CD4-positive, alpha-beta memory T cell (primary cell): ENCODE data around the gene ASNSD1. TPM values are rescaled to one million over a fixed set of nuclear protein-coding genes. Genes with fewer than 3 reads are reported as not detected.
A peak's percentile ranks its signal among the peaks of the same experiment; 100 is the strongest.

ENCODE experiments used
- CTCF ChIA-PET: fragments of 350-600 bp; sonication (Branson Sonifier 250); formaldehyde crosslinking; loops from one replicate; lab custom pipeline; 2021; ENCODE audit warnings: inconsistent platforms; ENCODE audit not compliant: partially characterized antibody; lab: Charles Lee
- POLR2A ChIA-PET: fragments of 350-600 bp; sonication (Branson Sonifier 250); formaldehyde crosslinking; loops from one replicate; lab custom pipeline; 2021; ENCODE audit not compliant: partially characterized antibody; lab: Charles Lee
- DNase-seq, 5 donors: peaks; one replicate each; pipeline versions ENCODE4 v3.0.0 to v3.0.0-alpha.2; 2020 to 2022; ENCODE audit warnings: mixed read lengths in 1 of 5
- H3K27ac ChIP-seq: one replicate; pipeline ENCODE4 v1.7.0; 2013; ENCODE audit warnings: low read depth, low read length
- H3K27me3 ChIP-seq: 2 replicates; pipeline ENCODE4 v1.7.0; 2013; ENCODE audit warnings: mild to moderate bottlenecking, low read length, moderate library complexity; ENCODE audit not compliant: insufficient read depth
- H3K36me3 ChIP-seq: 2 replicates; pipeline ENCODE4 v1.7.0; 2013; ENCODE audit warnings: mild to moderate bottlenecking, low read length, moderate library complexity; ENCODE audit not compliant: insufficient read depth
- H3K4me1 ChIP-seq: 2 replicates; pipeline ENCODE4 v1.7.0; 2013; ENCODE audit warnings: mild to moderate bottlenecking, low read length, moderate library complexity; ENCODE audit not compliant: insufficient read depth
- H3K4me3 ChIP-seq, 2 donors: one replicate each; pipeline ENCODE4 v1.7.0; 2013; ENCODE audit warnings: low read length in 2 of 2, mild to moderate bottlenecking in 1 of 2
- H3K9me3 ChIP-seq, 2 donors: one replicate each; pipeline ENCODE4 v1.7.0; 2013; ENCODE audit warnings: low read length in 2 of 2, control low read depth in 1 of 2; ENCODE audit not compliant: control insufficient read depth in 1 of 2
- H3K27ac Mint-ChIP-seq, 7 donors: one replicate each; pipeline ENCODE4 v1.8.0; 2020 to 2021; ENCODE audit warnings: mixed read lengths in 7 of 7, mild to moderate bottlenecking in 6 of 7, inconsistent platforms in 3 of 7, moderate library complexity in 3 of 7
- H3K27me3 Mint-ChIP-seq, 2 donors: one replicate each; pipeline ENCODE4 v1.8.0; 2020 to 2021; ENCODE audit warnings: mixed read lengths in 2 of 2
- H3K36me3 Mint-ChIP-seq, 2 donors: one replicate each; pipeline ENCODE4 v1.8.0; 2020 to 2021; ENCODE audit warnings: mixed read lengths in 2 of 2, inconsistent platforms in 1 of 2, mild to moderate bottlenecking in 1 of 2
- H3K4me1 Mint-ChIP-seq, 4 donors: one replicate each; pipeline ENCODE4 v1.8.0; 2020 to 2021; ENCODE audit warnings: mixed read lengths in 4 of 4, mild to moderate bottlenecking in 1 of 4
- H3K4me3 Mint-ChIP-seq, 8 donors: one replicate each; pipeline ENCODE4 v1.8.0; 2020 to 2021; ENCODE audit warnings: mixed read lengths in 8 of 8, mild to moderate bottlenecking in 7 of 8, moderate library complexity in 6 of 8, inconsistent platforms in 3 of 8
- H3K9me3 Mint-ChIP-seq, 8 donors: one replicate each; pipeline ENCODE4 v1.8.0; 2020 to 2021; ENCODE audit warnings: mixed read lengths in 8 of 8, mild to moderate bottlenecking in 5 of 8, inconsistent platforms in 3 of 8, moderate library complexity in 1 of 8
- intact Hi-C: fragments of 100-400 bp; cut with micrococcal nuclease; formaldehyde crosslinking; loops from one replicate; pipeline ENCODE4 v1.15.1; 2023
- polyA plus RNA-seq, 2 donors: library from polyadenylated mRNA; unstranded; fragments of 300-500 nt; fragmentation: Illumina TruSeq; gene quantifications; one replicate each; pipeline ENCODE4 v1.2.3, GENCODE V29; 2021
- total RNA-seq, 2 experiments: library from RNA; stranded (reverse); gene quantifications; one replicate each; pipeline ENCODE4 v1.2.3, GENCODE V29; 2021

The ASNSD1 gene
- total and polyA plus RNA-seq, 4 experiments from 2014 or later: 46.9 to 68.7 (median 54.6) TPM

DNA sequence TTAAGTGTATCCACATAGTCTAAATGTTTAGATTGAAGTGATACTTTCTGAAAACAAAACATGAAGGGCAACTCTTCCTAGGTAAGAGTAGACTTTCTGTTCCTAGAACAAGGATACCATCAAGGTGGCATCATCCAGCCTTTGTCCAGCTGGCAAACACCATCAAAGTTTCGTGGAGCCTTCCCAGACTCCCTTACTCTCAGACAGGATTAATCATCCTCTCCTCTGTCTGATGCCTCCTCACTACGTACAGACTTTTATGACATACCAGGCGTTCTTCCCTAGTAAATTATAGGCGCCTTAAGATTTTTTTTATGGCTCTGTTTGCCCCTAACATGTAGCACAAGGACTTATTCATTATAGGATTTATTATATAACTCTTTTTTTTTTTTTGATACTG is 29.4 kb upstream of the ASNSD1 start:
- Histone ChIP-seq H3K4me1 (no peaks in the 10 kb centered on the region), H3K27ac (no peak overlapping the region), H3K36me3 (no peaks in the 10 kb centered on the region), H3K9me3 (no peaks in the 10 kb centered on the region), H3K4me3 (no peak overlapping the region), H3K27me3 (no peaks in the 10 kb centered on the region)
- Mint-ChIP-seq H3K4me1 (no peaks in the 10 kb centered on the region), H3K9me3 (no peaks in the 10 kb centered on the region), H3K4me3 (no peak overlapping the region), H3K36me3 (no peaks in the 10 kb centered on the region), H3K27me3 (no peaks in the 10 kb centered on the region), H3K27ac (no peak overlapping the region)
- ChIA-PET CTCF (interaction anchor here (1.1 kb wide), 1 partner anchor 26 kb away, joined by 3 read pairs; no protein-coding TSS in a partner anchor), POLR2A (no interaction called here)
- intact Hi-C loops: loop anchor here (2.0 kb wide), 2 partner anchors 51 to 539 kb away; partner anchors contain the start of gene SLC40A1
- no peak for DNase-seq

DNA sequence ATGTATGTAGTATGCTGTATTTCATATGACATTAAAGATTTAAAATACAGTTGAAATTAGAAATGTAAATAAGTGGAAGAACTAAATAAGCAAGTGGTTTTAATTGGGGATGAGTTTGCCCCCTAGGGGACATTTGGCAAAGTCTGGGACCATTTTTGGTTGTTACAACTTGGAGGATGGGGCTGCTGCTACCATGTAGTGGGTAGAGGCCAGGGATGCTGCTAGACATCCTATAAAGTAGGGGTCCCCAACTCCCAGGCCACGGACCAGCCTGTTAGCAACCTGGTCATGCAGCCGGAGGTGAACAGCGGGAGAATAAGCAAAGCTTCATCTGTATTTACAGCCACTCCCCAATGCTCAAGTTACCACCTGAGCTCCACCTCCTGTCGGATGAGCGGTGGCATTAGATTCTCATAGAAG is 27.9 kb upstream of the ASNSD1 start:
- Mint-ChIP-seq H3K9me3 (no peaks in the 10 kb centered on the region), H3K27ac (no peak overlapping the region), H3K27me3 (no peaks in the 10 kb centered on the region), H3K4me3 (no peak overlapping the region), H3K4me1 (peaks cover 0 to 1% (median 0%) of the 10 kb centered on the region in 4 donors), H3K36me3 (no peaks in the 10 kb centered on the region)
- CTCF ChIA-PET: interaction anchor here (0.7 to 1.7 kb wide), 10 partner anchors 9 to 194 kb away, joined by 3 to 7 read pairs (median 4); no protein-coding TSS in a partner anchor
- Histone ChIP-seq H3K9me3 (no peaks in the 10 kb centered on the region), H3K4me3 (no peak overlapping the region), H3K27me3 (no peaks in the 10 kb centered on the region), H3K36me3 (no peaks in the 10 kb centered on the region), H3K27ac (no peak overlapping the region), H3K4me1 (no peaks in the 10 kb centered on the region)
- DNase-seq: peak; percentile 24 to 33 (median 31)
- intact Hi-C loops: loop anchor here (1.0 to 2.0 kb wide), 3 partner anchors 53 to 541 kb away; partner anchors contain the start of gene SLC40A1
- POLR2A ChIA-PET: interaction anchor here (1.0 kb wide), 1 partner anchor 25 kb away, joined by 3 read pairs; no protein-coding TSS in a partner anchor

GRCh38 chr2:189635353-189635752 is 25.9 kb upstream of the ASNSD1 start:
- CTCF ChIA-PET: interaction anchor here (0.9 kb wide), 2 partner anchors 24 to 171 kb away, joined by 3 read pairs; no protein-coding TSS in a partner anchor
- POLR2A ChIA-PET: no interaction called here
- intact Hi-C loops: no loop called here

DNA sequence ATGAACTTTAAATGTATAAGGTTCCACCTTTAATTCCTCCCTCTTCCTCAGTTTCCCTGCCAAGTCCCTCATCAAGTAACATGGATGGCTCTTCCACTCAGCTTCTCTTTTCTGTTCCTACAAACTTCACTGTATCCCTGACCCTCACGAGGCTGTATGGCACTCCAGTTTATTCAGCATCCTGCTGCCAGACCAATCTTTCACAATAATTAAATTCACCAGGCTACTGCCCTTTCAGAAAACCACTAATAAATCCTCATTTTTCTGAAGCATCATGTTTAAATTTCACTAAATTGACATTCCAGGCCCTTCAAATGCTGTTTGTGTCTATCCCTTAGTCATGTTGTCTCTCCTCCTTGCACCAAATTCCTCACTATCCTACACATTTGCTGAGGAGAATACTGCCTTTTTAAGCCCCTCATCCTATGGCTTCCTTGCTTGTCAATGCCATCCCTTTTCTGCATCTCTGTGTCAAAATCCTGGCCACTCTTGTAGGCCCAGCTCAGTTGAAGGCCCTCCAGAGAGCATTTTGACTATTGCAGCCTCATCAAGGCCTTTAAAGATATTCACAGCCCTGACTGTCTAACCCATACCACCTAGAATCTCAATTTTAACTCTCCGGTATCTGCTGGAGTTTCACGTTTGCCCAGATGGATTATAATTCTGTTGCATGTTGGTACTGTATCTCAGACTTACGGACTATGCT is 22.8 kb upstream of the ASNSD1 start:
- Mint-ChIP-seq H3K27ac (peak overlapping the region in 1 of 7 donors; percentile 43), H3K27me3 (no peaks in the 10 kb centered on the region), H3K9me3 (peaks cover 0 to 2% (median 0%) of the 10 kb centered on the region in 8 donors), H3K36me3 (no peaks in the 10 kb centered on the region), H3K4me3 (no peak overlapping the region), H3K4me1 (peaks cover 0 to 4% (median under 1%) of the 10 kb centered on the region in 4 donors)
- H3K36me3 ChIP-seq: no peaks in the 10 kb centered on the region
- ChIA-PET CTCF (no interaction called here), POLR2A (no interaction called here)
- H3K9me3 ChIP-seq: no peaks in the 10 kb centered on the region
- no peaks in the 10 kb centered on the region for H3K4me1 ChIP-seq
- DNase-seq: no peak
- no peak overlapping the region for H3K27ac ChIP-seq
- H3K27me3 ChIP-seq: no peaks in the 10 kb centered on the region
- intact Hi-C loops: no loop called here
- H3K4me3 ChIP-seq: no peak overlapping the region

More at GRCh38 chr2:189635353-189635752, 25.9 kb upstream of the ASNSD1 start:
- no peaks in the 10 kb centered on the region for H3K9me3 ChIP-seq
- H3K4me3 Mint-ChIP-seq: no peak overlapping the region
- H3K27me3 ChIP-seq: no peaks in the 10 kb centered on the region
- no peak overlapping the region for H3K4me3 ChIP-seq
- H3K27ac Mint-ChIP-seq: no peak overlapping the region
- no peaks in the 10 kb centered on the region for H3K4me1 ChIP-seq
- H3K36me3 ChIP-seq: no peaks in the 10 kb centered on the region
- H3K27ac ChIP-seq: no peak overlapping the region
- H3K27me3 Mint-ChIP-seq: no peaks in the 10 kb centered on the region
- H3K9me3 Mint-ChIP-seq: no peaks in the 10 kb centered on the region
- no peak for DNase-seq
- H3K4me1 Mint-ChIP-seq: peaks cover 0 to 2% (median under 1%) of the 10 kb centered on the region in 4 donors
- no peaks in the 10 kb centered on the region for H3K36me3 Mint-ChIP-seq

DNA sequence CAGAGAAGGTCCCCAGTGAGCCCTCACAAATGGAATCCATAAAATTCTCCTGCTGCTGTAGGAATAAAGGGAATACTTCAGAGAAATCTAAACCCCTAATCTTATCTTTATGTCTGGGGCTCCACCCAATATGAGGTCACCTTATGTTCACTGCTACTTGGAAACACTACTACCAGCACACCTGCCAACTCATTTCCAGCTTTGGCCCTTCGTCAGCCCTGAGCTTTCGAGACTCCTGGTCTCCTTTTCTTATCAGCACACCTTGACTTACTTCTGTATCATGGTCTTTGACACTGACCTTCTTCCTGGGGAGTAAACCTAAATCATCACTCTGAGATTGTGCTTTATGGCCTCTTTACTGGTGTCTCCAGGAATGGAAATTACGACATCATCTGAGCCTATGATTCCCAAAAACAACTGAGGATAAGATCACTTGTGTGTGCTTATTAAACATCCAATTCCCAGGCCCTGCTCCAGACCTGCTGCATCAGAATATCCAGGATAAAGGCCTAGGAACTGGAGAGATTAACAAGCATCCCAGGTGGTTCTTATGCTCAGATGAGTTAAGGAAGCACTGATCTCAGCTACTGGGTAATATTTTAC is 22.2 kb upstream of the ASNSD1 start:
- DNase-seq: no peak
- Histone ChIP-seq H3K27ac (no peak overlapping the region), H3K4me3 (no peak overlapping the region), H3K4me1 (no peaks in the 10 kb centered on the region), H3K9me3 (no peaks in the 10 kb centered on the region), H3K27me3 (no peaks in the 10 kb centered on the region), H3K36me3 (no peaks in the 10 kb centered on the region)
- intact Hi-C loops: no loop called here
- Mint-ChIP-seq H3K27ac (peak overlapping the region in 1 of 7 donors; percentile 16), H3K4me3 (no peak overlapping the region), H3K27me3 (no peaks in the 10 kb centered on the region), H3K36me3 (no peaks in the 10 kb centered on the region), H3K9me3 (peaks cover 0 to 2% (median 0%) of the 10 kb centered on the region in 8 donors), H3K4me1 (peaks cover 0 to 4% (median under 1%) of the 10 kb centered on the region in 4 donors)
- ChIA-PET CTCF (no interaction called here), POLR2A (no interaction called here)

- POLR2A ChIA-PET: interaction anchor here (1.9 kb wide), 1 partner anchor 18 kb away, joined by 4 read pairs; no protein-coding TSS in a partner anchor
- no peak overlapping the region for H3K4me3 ChIP-seq
- Mint-ChIP-seq H3K4me3 (no peak overlapping the region), H3K27ac (no peak overlapping the region), H3K27me3 (no peaks in the 10 kb centered on the region), H3K4me1 (peaks cover 0 to 4% (median under 1%) of the 10 kb centered on the region in 4 donors), H3K36me3 (no peaks in the 10 kb centered on the region), H3K9me3 (peaks cover 0 to 2% (median 0%) of the 10 kb centered on the region in 8 donors)
- intact Hi-C loops: no loop called here
- no peaks in the 10 kb centered on the region for H3K9me3 ChIP-seq
- H3K4me1 ChIP-seq: no peaks in the 10 kb centered on the region
- no peaks in the 10 kb centered on the region for H3K27me3 ChIP-seq
- no peaks in the 10 kb centered on the region for H3K36me3 ChIP-seq
- CTCF ChIA-PET: no interaction called here
- no peak for DNase-seq
- no peak overlapping the region for H3K27ac ChIP-seq
Measured at GRCh38 chr2:189641002-189641401, 20.3 kb upstream of the ASNSD1 start.

DNA sequence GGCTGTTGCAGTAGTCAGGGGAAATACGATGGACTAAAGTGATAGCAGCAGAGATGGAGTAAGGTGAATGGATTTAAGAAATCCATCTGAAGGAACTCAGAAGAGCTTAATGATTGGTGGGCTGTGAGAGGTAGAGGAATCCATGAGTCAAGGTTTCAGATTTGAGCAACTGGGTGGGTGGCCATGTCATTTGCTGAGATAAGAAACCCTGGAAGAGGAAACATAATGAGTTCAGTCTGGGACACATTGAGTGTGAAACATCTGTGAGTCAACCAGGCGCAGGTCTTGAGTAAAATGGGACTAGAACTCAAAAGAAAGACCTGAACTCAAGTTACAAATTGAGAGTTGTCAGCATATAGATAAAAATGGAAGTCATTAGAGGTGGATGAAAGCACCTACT is 19.7 kb upstream of the ASNSD1 start:
- intact Hi-C loops: no loop called here
- no peak overlapping the region for H3K27ac ChIP-seq
- H3K27me3 ChIP-seq: no peaks in the 10 kb centered on the region
- peaks cover 0 to 4% (median under 1%) of the 10 kb centered on the region in 4 donors for H3K4me1 Mint-ChIP-seq
- H3K9me3 Mint-ChIP-seq: peaks cover 0 to 2% (median 0%) of the 10 kb centered on the region in 8 donors
- POLR2A ChIA-PET: interaction anchor here (1.9 kb wide), 1 partner anchor 17 kb away, joined by 4 read pairs; no protein-coding TSS in a partner anchor
- H3K9me3 ChIP-seq: no peaks in the 10 kb centered on the region
- H3K27ac Mint-ChIP-seq: no peak overlapping the region
- no peaks in the 10 kb centered on the region for H3K36me3 Mint-ChIP-seq
- no peaks in the 10 kb centered on the region for H3K27me3 Mint-ChIP-seq
- CTCF ChIA-PET: interaction anchor here (1.2 kb wide), 1 partner anchor 8 kb away, joined by 3 read pairs; no protein-coding TSS in a partner anchor
- DNase-seq: no peak
- no peak overlapping the region for H3K4me3 ChIP-seq
- H3K4me1 ChIP-seq: no peaks in the 10 kb centered on the region
- no peaks in the 10 kb centered on the region for H3K36me3 ChIP-seq
- no peak overlapping the region for H3K4me3 Mint-ChIP-seq
